ENCODE results near the gene RTN1. TPM values are rescaled to one million over a fixed set of nuclear protein-coding genes. Genes with fewer than 3 reads are reported as not detected.

Gene RTN1
- total RNA-seq, 1 experiment from 2014 or later = not detected

DNA sequence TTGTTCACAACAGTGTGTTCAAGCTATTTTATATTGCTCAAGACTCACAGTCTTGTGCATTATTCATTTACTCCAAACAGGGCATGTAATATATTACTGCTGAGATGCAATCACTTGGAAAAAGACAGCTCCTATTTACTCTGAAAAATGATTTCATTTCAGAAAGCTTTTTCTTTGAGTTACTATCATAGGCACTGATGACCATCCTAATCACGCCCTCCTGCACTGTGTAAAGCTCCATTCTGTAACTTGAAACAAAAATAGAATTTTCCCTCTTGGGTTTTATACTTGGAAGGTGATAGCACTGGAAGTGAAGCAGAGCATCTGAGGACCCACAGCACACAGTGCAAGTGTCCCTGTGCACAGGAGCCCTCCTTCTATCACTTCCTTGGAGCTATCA lies 55.6 kb downstream of the RTN1 start:
- no peak for DNase-seq (ENCODE audit: low spot score)
- in situ Hi-C loops (cut with HindIII; ENCODE audit: low sequenced_read_pairs) = no loop called here

DNA sequence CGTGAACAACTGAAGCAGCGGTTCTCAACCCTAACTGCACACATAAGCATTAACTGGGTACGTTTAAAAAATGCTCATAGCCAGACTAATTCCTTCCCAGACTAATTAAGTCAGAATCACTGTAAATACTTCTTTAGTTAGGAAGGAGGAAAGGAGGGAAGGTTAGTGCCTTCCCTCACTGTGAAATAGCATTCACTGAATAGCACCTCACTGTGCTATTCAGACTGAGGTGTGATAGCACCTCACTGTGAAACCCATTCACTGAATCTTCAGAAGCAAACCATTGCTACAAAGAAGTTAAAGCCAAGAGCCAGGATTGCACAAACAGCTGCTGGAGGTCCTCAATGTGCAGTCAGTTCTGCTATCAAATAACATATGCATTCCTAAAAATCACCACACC lies 58.8 kb downstream of the RTN1 start:
- no peak for DNase-seq (ENCODE audit: low spot score)
- in situ Hi-C loops (cut with HindIII; ENCODE audit: low sequenced_read_pairs) = no loop called here

DNA sequence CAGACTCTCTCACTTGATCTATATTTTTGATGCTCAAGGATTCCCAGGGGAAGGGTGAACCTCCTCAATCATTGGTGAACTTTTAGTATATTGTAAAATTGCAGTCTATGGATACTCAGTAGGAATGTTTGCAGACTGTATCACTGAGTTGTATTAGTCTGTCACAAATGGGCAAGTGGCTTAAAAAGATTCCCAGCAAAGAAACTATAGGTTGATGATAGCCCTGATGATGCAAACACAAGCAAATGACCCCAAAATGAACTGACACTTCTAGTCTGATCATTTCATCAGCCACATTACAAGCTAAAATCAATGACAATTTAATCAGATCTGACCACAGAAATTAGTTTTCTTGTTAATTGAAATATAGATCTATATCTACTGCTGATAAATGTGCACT lies 59.5 kb downstream of the RTN1 start:
- no peak for DNase-seq (ENCODE audit: low spot score)
- in situ Hi-C loops (cut with HindIII; ENCODE audit: low sequenced_read_pairs) = no loop called here

DNA sequence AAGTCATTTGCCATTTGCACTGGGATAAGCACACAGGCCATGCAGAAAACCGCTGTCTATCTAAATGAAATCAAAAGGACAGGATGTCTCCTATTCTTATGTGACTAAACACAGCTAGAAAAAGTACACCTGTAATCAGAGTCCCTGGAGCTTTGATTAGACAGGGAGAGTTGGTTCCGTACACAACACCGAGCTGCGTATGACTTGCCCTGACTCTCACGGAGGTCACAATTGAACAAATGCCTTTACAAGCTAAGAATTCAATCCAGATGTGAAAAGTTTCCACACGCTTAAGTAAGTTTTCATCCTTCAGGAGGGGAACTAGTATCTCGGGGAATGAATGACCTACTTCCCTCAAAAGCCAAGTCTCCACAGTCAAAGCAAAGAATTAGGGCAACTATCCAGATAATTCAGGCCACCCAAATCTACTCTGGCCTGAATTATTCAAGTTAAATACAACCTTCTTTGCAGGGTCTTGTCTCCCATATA lies 67.5 kb downstream of the RTN1 start:
- in situ Hi-C loops (cut with HindIII; ENCODE audit: low sequenced_read_pairs) = no loop called here
- DNase-seq (ENCODE audit: low spot score) = peak; percentile 35

DNA sequence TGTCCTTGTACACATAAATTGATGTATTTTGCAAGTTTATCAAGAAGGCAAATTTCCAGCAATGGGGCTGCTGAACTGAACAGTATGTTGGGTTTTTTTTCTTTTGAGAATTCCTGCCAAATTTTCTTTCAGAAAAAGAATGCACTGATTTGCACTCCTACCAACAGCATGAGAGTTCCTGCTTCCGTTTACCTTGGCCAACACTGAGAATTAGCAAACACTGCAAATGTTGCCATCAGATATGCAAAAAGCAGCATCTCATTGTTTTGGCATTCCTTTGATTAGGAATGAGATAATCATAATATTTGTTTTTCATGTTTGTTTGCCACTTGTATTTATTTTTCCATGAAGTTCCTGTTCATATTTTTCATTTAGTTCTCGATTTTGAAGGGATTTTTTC lies 82.4 kb downstream of the RTN1 start:
- DNase-seq (ENCODE audit: low spot score) = peak; percentile 67
- in situ Hi-C loops (cut with HindIII; ENCODE audit: low sequenced_read_pairs) = no loop called here

DNA sequence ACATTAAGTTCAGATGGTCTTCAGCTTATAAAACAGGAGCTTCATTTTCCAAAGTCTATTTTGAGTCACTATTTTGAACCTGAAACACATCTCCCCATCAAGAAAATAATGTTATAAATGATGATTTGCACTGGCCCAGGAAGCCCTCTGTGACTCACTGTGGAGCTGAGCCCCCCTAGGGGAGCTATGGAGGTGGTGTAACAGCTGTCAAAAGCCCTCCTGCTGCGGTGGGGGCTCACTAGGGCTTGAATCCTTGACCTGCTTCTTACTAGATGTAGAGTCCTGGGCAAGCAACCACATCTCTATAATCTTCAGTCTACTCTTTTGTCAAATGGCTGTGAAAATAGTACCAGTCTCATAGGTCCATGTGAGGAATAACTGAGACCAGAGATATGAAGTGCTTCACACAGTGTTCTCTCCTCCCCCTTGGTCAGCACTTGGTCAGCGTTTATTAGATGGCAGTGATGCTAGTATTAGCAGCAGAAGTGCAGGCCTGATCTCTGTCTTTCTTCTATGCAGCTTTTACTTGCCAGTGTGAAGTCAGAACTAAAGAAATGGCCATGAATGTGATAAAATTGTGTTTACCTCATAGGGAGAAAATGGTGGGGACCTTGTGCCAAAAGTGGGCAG lies 83.4 kb downstream of the RTN1 start:
- DNase-seq (ENCODE audit: low spot score) = peak; percentile 39
- in situ Hi-C loops (cut with HindIII; ENCODE audit: low sequenced_read_pairs) = no loop called here

DNA sequence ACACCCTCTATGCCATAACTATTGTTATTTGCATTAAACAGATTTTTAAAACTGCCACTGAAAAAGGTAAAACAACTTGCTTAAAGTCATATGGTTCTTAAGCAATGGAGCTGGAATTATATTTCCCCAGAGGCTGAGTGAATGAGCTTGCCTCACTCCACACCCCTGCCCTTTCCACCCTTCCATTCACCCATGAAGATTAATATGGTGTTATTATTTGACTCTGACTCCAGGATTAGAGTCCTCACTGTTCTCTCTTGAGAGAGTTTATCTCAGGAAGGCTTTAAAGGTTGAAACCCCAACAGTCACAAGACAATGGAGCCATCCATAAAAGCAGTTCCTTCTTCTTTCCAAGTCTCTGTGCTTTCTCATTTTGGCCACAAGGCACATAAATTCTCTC lies 84.9 kb downstream of the RTN1 start:
- no peak for DNase-seq (ENCODE audit: low spot score)

DNA sequence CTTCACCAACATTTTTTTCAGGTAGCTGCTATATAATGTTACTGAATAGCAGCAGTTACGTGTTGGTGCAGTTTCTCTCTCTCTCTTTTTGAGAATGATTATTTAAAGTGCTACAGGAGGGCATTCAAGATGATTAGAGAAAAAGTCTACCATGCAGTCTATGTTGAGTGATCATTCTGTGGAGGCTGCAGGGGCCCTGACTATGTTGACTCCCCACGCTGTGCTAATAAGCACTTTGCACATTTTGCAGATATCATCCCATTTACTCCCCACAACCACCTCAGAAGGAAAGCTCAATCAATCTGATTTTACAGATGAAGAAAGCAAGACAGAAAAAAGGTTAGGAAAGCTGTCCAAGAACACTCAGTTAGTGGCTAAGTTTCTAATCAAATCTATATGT lies 87.8 kb downstream of the RTN1 start:
- in situ Hi-C loops (cut with HindIII; ENCODE audit: low sequenced_read_pairs) = no loop called here
- no peak for DNase-seq (ENCODE audit: low spot score)

More for the DNA sequence above, 84.9 kb downstream of the RTN1 start:
- in situ Hi-C loops (cut with HindIII; ENCODE audit: low sequenced_read_pairs) = no loop called here

DNA sequence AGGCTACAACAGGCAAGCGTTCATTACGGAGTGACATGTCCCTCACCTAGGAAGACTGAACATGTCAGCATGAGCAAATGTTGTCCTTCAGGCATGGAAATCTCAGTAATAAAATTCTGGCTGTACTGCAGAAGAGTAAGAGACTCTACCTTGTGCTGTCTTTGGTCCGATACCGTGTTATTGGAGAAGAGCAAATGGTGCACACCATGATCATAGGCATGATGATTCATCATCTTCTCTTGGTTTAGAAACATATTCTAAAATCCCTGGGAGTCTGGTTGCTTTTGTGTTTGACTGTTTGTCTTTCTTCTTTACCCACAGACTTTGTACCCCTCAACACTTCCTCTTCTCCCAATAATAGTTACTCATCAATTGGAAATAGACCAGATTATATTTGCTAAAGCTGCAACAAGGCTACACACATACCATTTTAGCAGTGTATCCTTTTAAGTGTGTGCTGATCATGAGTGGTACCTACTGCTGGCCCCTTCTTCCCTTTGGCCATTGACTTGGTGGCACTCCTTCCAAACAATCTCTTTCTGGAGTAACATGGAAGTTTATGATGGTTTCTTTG lies 93.5 kb downstream of the RTN1 start:
- in situ Hi-C loops (cut with HindIII; ENCODE audit: low sequenced_read_pairs) = no loop called here
- DNase-seq (ENCODE audit: low spot score) = no peak

DNA sequence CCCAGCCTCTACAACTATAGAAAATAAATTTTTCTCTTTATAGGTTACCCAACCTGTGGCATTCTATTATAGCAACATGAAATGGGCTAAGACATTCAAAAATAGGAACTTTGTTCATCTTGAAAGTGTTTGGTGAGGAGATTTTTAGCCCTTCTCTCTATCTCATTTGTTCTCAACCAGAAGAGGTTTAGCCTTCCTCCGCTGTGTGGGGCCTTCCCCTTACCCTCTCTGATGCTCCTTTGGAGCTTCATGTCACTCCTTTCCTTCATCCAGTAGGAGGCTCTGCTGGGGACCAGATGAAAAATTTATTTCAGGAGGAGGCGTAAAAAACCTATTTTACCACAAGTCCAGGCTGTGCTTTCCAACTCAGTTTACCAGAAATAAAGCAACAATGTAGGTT lies 94.1 kb downstream of the RTN1 start:
- in situ Hi-C loops (cut with HindIII; ENCODE audit: low sequenced_read_pairs) = no loop called here
- no peak for DNase-seq (ENCODE audit: low spot score)

DNA sequence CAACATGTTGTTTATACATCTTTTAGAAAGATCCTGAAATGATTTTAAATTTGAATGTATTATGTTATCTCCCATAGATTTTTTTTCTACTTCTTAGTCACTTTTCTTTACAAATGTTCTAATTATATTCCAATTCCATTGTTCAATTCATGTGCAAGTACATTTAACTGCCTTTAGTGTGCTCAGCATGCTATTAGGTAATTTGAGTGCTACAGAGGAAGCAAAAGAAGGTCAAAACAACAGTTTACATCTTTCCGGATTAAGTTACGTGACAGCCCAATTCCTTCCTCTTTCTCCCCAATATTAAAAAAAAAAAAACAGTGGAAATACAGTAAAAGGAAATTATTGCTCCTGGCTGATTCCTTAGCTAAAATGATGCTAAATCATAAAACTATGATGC lies 98.3 kb downstream of the RTN1 start:
- no peak for DNase-seq (ENCODE audit: low spot score)

DNA sequence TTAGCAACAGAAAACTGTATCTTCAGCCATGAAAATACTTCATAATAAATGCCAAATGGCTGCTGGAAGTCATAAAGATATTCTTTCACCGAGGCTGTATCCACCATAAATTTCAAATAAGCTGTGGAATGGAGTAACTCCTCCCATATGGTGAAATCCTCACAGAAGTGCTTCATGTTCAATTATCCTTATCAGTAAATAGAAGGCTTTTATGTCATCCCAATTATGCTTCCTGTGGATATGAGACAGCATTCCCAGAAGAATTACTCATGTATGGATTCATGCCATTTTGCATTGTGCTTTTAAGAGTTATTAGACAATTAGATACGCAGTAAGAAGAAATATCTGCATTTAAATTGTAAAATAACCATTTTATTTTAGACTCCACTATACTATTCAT lies 99.0 kb downstream of the RTN1 start:
- no peak for DNase-seq (ENCODE audit: low spot score)
- in situ Hi-C loops (cut with HindIII; ENCODE audit: low sequenced_read_pairs) = no loop called here

More for the DNA sequence above, 98.3 kb downstream of the RTN1 start:
- in situ Hi-C loops (cut with HindIII; ENCODE audit: low sequenced_read_pairs) = no loop called here

DNA sequence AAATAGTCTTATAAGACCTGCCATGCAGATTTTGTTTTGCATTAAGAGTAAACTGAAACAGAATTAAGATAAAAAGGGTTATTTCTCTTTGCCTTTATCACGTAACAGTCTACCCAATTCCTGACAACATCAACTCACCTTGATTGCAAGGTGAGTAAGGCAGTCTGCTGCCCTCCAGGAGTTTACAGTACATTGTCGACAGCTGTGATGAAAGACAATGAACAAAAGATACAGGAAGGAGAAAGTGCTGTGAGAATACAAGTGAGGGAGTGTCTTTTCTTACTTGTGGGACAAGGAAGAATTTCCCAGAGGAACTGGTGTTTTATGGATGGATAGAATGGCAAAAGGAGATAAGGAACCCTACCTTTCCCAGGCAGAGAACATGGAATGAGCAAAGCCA lies 101.0 kb downstream of the RTN1 start:
- in situ Hi-C loops (cut with HindIII; ENCODE audit: low sequenced_read_pairs) = no loop called here
- no peak for DNase-seq (ENCODE audit: low spot score)

DNA sequence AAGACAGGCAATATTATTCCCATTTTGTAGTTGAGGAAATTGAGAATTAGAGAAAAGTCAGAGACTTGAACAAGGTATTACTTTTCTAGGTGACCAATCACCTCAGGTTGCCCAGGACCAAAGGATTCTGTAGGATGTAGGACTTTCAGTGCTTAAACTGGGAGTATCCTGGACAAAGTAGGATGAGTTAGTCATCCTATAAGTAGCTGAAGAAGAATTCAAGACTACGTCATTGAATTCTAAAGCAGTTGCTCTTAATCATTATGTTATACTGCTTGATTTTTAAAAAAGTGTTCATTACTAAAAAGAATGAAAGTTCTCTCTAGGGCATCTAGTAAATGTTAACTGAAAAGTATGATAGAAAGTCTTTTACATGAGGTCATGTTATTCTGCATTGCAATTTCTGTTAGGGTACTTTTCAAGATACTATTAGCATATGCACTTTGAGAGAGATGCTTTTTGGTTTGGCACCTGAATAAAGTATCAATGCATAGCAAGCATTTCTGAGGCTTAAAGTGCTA lies 101.7 kb downstream of the RTN1 start:
- DNase-seq (ENCODE audit: low spot score) = no peak
- in situ Hi-C loops (cut with HindIII; ENCODE audit: low sequenced_read_pairs) = no loop called here

DNA sequence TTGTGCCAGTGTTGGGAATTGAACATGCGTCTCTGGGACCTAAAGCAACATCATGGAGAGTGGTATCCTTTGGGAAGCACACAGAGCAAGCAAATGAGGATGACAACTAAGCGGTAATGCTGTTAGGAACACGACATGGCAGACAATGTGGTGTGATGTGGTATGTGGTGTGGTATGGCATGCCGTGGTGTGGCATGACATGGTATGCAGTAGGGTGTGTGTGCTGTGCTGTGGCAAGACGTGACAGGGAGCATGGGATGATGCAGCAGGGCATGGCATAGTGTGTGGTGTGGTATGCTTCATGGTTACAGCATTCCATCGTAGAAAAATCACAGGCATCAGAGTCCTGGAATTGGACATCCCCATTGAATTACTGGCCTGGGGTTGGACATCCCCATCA lies 108.7 kb downstream of the RTN1 start:
- DNase-seq (ENCODE audit: low spot score) = no peak
- in situ Hi-C loops (cut with HindIII; ENCODE audit: low sequenced_read_pairs) = no loop called here

DNA sequence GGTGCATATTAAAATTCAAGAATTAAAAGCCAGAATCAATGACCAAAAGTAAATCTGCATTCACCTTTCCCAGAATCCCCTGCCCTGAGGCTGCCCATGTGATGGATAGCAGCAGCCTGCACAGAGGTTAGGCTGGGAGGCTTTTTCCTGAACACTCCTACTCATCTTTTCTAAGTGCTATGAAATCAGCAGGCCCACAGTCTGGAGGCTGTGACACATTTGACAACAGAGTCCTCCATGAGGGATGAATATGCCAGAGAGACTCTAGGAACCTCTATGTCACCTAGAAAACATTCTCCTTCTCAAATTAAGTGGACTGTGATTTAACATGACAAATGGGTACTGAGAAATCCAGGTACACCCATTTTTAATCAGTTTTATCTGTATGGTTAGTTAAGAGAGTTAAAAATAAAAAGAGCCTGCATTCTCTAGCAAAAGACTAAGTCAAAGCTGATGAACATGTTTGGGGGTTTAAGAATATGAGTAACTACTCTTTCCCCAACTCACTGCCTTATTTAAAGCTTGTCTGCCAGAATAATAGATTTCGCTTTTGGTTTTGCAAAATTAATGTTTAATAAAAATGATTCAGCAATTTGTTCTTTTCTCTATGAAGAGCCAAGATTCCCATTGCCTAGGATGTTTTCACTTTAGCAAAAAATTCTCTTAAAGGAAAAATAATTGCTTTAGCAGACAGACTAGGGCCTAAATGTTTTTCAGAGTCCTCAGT lies 115.0 kb downstream of the RTN1 start:
- DNase-seq (ENCODE audit: low spot score) = peak; percentile 40
- in situ Hi-C loops (cut with HindIII; ENCODE audit: low sequenced_read_pairs) = no loop called here

DNA sequence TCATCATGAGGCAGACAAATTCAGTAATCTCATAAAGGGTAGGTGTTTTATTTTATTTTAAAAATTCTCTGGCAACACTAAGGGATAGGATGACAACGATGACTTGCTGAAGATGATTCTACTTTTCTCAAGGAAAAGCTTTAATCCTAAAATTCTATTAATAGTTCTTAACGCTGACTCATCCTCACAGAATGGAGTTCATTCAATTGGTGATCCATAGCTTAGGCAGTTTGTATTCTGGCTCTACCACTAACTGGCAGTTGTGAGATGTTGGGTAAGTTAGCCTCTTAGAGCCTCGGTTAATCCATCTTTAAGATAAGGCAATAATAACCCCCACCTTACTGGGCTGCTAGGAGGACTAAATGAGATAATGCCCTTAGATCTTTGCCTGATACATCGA lies 116.3 kb downstream of the RTN1 start:
- in situ Hi-C loops (cut with HindIII; ENCODE audit: low sequenced_read_pairs) = no loop called here
- no peak for DNase-seq (ENCODE audit: low spot score)

DNA sequence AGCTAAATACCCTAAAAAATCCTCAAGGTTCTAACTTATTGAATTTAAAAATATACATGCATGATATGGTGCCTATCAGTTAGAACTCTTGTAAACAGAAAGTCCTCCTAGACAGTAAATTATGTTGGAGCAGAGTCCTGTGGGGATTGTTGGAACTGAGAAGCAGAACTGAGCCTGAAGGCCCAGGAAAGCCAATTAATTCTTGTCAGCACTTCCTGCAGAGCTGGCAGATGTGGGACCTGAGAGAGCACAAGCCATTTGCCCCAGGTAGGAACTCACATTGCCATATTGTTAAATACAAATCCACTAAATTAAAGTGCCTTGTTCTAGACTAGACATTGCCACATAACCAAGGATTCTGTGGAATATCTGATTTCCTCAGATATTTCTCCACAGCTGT lies 117.1 kb downstream of the RTN1 start:
- DNase-seq (ENCODE audit: low spot score) = peak; percentile 51
- in situ Hi-C loops (cut with HindIII; ENCODE audit: low sequenced_read_pairs) = no loop called here

DNA sequence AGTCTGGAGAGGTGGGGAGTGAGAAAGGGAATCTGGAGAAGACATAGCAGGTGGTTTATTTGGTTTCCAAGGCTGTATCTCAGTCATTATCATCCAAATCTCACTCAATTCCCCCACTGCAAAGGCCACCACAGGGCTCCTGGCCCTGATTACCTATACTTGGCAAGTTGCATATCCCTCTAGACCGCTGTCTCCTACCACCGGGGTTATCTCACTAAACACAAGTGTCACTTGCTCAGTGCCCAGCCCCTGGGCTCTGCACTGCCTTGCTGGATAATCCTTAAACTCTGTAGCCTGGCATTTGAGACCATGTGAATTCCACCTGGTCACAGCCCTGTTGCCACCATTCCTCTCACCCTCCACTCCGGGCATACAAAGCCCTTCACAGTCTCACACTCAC lies 119.0 kb downstream of the RTN1 start:
- in situ Hi-C loops (cut with HindIII; ENCODE audit: low sequenced_read_pairs) = no loop called here
- DNase-seq (ENCODE audit: low spot score) = no peak

DNA sequence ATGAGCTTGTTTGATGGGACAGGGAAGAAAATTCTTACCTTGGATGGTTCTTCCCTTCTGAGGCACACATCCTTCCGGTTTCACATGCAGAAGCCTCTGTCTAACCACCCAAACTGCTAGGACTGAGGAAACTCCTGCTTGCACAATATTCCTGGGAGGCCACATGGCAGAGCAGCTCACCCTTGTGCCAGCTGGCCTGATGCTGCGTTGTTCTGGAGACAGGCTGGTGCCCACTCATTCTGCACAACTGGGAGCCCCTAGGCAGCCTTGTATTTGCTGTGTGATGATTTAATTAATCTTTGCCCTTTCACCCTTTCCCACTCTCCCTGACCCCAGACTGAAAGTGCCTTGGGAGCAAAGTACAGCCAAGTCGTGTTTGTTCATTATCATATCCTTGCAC lies 130.8 kb downstream of the RTN1 start:
- DNase-seq (ENCODE audit: low spot score) = no peak
- in situ Hi-C loops (cut with HindIII; ENCODE audit: low sequenced_read_pairs) = no loop called here
